Measurements from ENCODE around the gene SERPINB8. TPM values are rescaled to one million over a fixed set of nuclear protein-coding genes. Genes with fewer than 3 reads are reported as not detected.

Gene SERPINB8
- polyA plus RNA-seq, 3 donors, result 4.0 to 4.3 (median 4.1) TPM

DNA sequence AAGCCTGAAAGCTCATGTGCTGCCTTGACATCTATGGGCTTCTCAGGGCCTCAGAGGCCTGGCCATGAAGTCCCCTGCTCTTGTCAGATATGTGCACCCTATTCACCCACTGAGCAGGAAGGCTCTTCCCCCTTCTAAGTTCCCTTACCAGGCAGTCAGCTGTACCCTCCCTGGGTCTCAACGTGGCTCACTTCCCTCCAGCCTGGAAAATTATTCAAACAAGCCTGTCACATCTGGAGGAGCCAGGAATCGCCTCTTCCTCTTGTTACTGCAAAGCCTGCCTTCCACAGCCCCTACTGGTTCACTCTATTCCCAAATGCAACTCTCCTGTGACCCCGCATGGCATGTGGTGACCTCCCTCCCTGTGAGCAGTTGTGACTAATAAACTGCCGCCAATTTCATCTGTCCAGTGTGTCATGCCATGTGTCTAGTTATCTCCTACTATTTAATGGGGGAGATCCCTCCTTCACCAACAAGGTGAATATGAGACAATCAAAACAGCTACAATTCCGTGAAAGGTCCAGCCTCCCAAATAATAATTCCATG lies 8.4 kb upstream of the SERPINB8 start:
- no peak for DNase-seq (ENCODE audit: extremely low read depth in 1 of 11, low read depth in 9 of 11, low spot score in 4 of 11)

DNA sequence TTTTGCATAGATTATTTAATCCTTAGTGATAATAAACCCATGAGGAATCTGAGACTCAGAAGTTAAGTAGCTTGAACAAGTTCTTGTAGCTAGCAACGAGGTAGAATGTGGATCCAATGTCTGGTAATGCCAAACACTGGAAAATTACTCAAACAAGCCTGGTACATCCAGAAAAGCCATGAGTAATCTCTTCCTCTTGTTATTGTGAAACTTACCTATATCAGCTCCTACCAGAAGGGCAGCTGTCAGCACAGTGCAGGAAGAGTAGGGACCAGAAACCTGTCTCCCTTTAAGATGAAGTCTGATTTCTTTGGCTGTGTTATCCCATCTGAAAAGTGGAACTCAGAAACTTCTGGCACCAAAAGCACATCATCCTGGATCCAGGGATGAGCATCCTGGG lies 7.7 kb upstream of the SERPINB8 start:
- DNase-seq (ENCODE audit: extremely low read depth in 1 of 11, low read depth in 9 of 11, low spot score in 4 of 11), result no peak

DNA sequence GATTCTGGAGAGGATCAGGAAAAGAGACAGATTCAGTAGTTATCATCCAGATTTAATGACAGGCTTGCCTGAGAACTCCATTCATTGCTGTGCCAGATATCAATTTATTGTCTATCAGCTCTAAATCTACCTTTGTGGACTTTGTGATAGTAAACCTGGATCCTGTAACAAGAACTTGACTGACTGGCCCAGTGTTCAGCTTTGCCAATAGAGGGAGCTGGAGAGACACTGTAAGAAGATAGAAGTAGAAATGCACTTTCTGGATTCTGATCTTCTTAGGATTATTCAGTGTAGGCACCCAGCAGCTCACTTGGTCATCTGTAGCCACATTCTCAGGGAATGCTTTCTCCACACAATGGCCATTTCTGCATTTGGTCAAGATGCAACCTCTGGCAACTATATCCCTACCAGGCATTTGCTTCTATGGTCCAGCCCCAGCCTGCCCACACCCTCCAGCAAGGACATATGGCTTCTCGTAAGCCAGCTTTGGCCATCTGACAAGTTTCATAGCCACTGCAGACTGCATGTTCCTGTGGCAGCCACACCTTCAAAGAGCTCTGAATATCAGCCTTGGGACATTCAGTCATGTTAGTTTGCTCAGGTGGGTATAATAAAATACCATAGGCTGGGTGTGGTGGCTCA lies 6.1 kb upstream of the SERPINB8 start:
- DNase-seq (ENCODE audit: extremely low read depth in 1 of 11, low read depth in 9 of 11, low spot score in 4 of 11), result peak in 2 of 11 donors; percentile 34 to 48

DNA sequence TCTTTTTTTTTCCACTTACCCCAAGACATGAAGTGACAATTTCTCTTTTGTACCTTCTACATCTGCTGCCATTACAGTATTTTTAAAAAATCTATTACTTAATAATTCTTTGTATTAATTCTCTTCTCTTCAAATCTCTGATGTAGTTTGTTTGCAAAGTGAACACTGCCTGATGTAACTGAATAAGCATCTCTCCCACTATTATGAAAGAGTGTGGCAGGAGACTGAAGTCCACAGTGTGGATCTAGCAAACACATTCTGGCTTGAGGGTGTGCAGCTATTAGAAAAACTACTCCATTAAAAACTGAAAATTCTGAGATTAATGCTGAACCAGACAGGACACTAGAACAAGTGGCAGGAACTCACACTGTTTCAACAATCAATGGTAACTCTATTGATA lies 5.0 kb upstream of the SERPINB8 start:
- no peak for DNase-seq (ENCODE audit: extremely low read depth in 1 of 11, low read depth in 9 of 11, low spot score in 4 of 11)

DNA sequence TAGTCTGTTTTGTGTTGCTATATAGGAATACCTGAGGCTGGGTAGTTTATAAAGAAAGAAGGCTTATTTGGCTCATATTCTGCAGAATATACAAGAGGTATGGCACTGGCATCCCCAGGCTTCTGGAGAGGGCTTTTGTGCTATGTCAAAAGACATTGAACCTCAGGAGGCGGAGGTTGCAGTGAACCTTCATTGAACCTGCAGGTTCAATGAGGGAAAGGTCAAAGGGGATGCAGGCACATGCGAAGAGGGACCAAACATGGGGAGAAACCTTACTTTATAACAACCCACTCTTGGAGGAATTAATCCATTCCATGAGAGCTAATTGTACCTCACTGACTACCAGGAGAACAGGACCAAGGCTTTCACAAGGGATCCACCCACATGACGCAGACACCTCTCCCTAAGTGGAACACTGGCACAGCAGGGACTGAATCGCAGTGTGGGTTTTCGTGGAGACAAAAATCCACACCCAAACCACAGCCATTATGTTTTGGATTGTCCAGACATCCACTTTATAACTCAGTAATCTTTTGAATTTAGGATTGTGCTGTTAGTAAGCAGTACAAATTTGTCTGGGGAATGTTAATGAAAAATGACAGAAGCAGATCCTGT lies 4.1 kb upstream of the SERPINB8 start:
- DNase-seq (ENCODE audit: extremely low read depth in 1 of 11, low read depth in 9 of 11, low spot score in 4 of 11), result no peak

DNA sequence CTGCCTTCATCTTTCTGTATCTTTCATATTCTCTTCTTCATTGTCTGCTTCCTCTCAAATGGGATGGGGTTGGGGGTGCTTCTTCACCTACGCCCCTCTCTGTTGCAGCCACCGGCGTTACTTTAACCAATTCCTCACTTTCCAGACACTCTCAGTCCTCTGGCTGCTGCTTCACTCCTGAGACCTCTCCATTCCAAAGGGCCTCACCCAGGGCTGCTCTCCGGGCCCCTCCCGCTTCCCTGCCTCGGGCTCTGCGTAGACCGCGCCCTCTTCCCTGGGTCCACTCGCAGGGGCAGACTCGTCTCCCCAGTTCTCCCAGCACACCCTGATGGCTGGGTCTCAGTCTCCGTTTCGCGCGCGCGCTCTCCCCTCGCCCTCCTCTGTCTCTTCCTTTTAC lies 926 bp downstream of the SERPINB8 start:
- DNase-seq (ENCODE audit: extremely low read depth in 1 of 11, low read depth in 9 of 11, low spot score in 4 of 11), result peak in 1 of 11 donors; percentile 23

DNA sequence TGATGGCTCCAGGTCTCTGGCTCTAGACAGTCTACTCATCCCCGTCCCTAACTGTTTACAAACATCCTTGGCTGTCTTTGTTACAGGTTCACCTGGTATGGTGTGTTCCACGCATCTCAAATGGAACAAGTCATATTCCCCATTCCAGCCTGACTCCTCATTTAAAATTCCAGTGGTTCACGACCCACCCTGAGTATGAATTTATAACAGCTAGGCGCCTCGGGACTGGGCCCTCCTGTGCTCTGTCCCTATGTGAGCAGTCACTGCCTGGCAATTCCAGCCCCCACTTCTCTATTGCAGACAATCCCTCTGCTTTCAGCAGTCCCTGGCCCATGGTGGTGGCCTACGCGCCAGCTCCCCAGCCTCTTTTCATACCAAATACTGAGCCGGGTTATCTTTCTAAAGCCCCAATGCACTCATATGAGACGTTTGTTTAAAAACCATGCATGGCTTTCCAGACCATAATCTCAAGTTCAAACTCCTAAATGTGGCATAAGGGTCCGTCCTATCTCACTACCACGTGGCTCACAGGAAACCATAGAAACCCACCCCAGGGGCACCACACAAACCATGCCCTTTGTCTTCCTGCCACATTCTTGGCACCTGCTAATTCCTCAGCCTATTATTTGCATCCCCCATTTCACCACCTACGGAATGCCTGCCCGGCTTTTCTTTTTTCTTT lies 1.6 kb downstream of the SERPINB8 start:
- no peak for DNase-seq (ENCODE audit: extremely low read depth in 1 of 11, low read depth in 9 of 11, low spot score in 4 of 11)

DNA sequence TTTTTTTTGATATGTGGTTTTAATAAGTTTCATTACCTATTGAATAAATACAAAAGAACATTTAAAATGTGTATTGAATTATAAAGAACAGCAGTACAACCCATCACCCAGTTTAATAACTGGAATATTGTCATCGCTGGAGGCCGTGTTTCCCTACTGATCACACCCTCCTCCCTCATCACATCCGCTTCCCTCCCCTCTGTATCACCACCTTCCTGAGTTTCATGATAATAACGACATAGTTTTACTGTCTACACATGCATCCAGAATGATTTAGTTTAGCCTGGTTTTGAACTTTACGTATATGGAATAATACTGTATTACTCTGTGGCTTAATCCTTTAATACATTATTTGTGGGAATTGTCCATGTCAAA lies 2.1 kb downstream of the SERPINB8 start:
- DNase-seq (ENCODE audit: extremely low read depth in 1 of 11, low read depth in 9 of 11, low spot score in 4 of 11), result no peak

DNA sequence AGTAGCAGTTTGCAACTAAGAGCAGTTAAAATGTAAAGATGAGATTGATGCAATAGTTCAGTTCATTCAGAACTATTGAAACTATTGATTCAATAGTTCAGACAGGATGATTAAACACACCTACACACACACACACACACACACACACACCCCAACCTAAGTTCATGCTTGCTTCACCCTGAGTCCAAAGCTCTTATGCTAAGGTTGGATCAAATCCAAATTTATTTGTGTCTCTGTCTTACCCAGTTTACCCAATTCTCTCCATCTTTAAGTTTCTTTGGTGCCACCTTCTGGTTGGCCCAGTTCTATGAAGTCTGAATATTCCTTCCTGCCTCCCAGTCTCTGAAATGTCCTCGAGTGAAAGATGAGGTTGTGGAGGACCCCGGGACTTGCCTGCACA lies 5.1 kb downstream of the SERPINB8 start:
- no peak for DNase-seq (ENCODE audit: extremely low read depth in 1 of 11, low read depth in 9 of 11, low spot score in 4 of 11)

DNA sequence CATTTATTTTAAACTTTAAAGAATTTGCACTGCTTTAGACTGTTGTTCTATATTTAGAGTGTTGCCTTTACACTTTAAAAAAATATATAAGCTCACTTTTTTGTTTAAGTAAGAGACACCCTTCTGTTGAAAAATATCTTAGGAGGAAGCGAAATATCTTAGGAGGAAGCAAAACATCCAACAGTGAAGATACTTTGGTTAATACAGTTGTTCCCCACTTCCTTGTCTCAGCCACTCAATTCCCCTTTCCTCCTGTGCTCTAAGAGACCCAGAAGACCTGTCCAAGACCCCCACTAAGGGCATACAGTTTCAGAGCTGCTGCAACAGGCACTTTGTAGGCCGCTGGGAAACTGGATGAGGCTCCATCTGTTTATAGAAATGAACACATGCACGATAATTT lies 5.7 kb downstream of the SERPINB8 start:
- no peak for DNase-seq (ENCODE audit: extremely low read depth in 1 of 11, low read depth in 9 of 11, low spot score in 4 of 11)

DNA sequence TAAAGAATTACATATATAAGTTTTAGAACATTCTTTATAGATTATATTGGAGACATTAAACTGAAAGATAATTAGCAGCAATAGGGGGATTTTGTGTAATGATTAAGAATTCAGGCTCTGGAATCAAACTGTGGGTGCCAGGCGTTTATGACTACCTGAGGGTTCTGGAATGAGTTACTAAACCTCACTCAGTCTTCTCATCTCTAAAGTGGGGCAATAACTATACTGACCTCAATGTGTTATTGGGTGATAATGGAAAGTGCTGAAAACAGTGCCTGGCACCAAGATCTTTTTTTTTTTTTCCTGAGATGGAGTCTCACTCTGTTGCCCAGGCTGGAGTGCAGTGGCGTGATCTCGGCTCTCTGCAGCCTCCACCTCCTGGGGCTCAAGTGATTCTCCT lies 7.2 kb downstream of the SERPINB8 start:
- no peak for DNase-seq (ENCODE audit: extremely low read depth in 1 of 11, low read depth in 9 of 11, low spot score in 4 of 11)

DNA sequence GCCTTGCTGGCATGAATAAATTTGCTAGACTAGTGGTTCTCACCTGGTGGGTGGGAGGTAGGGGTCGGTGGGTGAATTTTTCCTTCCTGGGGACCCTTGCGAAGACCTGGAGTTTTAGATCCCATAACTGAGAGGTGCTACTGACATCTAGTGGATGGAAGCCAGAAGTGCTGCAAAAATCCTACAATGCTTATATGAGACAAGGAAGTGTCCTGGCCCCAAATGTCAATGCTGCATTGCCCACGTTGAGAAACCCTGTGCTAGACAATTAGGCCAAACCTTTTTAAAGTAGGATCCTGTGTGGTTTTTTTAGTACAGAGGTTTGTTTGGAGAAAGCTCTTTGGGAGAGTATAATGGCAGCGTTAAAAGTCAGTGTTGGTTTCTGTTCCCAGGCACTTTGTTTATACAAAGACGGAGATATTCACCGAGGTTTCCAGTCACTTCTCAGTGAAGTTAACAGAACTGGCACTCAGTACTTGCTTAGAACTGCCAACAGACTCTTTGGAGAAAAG lies 9.6 kb downstream of the SERPINB8 start:
- DNase-seq (ENCODE audit: extremely low read depth in 1 of 11, low read depth in 9 of 11, low spot score in 4 of 11), result peak in 9 of 11 donors; percentile 54 to 73 (median 64)

DNA sequence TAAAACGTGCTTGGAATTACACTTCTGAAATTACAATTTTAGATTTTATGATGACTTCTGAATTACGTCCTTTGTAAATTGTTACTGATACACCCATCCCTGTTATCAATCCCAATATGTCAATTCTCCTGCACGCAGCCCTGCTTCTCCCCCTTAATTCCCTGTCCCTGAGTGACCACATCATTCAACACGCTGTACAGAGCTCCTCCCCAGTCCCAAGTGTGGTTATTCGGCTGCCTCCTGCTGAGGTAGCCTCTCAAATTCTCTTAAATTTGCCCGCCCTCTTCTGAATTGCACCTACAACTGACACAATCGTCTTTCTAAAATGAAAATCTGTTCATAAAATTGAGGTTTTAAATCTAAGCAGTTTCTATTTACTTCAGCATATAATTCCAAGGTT lies 10.1 kb downstream of the SERPINB8 start:
- no peak for DNase-seq (ENCODE audit: extremely low read depth in 1 of 11, low read depth in 9 of 11, low spot score in 4 of 11)

DNA sequence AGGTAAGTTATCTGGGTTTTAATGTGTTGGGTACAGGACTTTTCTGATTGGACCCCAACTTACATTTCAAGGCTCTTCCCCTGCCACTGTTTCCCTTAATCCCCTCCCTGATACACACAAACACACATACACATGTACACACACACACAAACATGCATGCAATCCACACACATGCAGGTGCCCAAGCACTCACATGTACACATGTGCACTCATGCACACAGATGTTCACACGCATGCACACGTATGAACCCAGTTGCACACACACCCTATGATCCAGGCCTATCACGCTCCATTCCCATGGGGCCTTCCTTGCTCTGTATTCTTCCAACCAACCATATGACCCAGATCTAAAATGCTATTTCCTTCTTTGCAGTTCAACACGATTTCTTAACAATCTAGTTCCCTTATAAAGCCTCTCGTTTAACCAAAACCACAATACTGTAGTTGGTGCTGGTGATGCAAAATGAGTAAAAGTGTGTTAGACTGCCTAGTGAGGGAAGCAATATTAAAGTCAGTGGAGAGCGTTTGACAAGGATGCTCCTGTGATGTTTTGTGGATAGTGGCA lies 11.1 kb downstream of the SERPINB8 start:
- DNase-seq (ENCODE audit: extremely low read depth in 1 of 11, low read depth in 9 of 11, low spot score in 4 of 11), result no peak

DNA sequence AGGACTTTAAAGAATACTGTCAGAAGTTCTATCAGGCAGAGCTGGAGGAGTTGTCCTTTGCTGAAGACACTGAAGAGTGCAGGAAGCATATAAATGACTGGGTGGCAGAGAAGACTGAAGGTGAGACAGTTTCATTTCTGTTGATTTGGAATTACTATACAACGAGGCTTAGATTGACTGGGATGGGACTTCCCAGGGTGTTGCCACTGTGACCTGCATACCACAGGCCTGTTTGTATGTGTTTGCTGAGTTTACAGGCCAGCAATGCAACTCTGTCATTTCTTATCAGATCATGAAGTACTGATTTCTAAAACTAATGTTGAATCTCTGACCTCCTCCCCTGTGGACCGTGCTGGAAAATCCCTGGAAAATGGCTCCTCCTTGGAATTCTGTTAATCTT lies 11.8 kb downstream of the SERPINB8 start:
- no peak for DNase-seq (ENCODE audit: extremely low read depth in 1 of 11, low read depth in 9 of 11, low spot score in 4 of 11)

DNA sequence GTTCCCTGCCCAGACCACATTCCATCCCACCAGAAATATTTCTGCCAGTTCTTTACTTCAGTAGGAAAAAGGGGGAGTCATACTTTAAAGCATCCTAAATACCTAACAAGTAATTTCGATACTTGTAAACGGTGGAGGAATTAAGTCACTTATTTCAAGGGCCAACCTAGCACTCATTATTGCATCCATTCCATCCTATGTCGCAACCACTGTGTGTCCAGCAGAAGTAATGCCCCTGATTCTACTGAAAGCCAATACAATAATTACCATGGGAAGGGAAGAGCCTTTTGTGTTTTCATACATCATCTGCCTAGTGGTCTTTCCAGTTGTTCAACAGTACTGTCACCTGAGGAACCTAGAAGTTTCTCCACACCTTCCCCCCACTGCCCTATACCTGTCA lies 12.5 kb downstream of the SERPINB8 start:
- no peak for DNase-seq (ENCODE audit: extremely low read depth in 1 of 11, low read depth in 9 of 11, low spot score in 4 of 11)

DNA sequence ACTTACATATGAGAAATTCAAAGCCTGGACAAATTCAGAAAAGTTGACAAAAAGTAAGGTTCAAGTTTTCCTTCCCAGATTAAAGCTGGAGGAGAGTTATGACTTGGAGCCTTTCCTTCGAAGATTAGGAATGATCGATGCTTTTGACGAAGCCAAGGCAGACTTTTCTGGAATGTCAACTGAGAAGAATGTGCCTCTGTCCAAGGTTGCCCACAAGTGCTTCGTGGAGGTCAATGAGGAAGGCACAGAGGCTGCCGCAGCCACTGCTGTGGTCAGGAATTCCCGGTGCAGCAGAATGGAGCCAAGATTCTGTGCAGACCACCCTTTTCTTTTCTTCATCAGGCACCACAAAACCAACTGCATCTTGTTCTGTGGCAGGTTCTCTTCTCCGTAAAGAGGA lies 17.0 kb downstream of the SERPINB8 start:
- no peak for DNase-seq (ENCODE audit: extremely low read depth in 1 of 11, low read depth in 9 of 11, low spot score in 4 of 11)

DNA sequence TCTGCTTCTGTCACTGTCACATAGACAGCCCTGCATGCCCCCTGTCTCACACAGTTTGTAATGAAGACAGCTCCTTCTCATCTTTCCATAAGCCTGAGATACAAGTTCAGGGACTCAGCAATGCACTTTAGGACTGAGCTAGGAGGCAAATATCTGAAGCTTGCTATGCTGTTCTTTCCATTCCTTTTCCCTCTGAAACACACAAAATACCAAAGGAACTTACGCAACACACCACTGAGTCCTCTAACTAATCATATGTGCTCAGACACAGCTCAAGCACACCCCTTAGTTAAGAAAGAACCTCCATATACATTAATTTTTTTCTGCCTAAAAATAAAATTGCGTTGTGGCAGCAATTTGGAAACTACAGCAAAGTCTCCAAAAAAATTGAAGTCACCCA lies 17.9 kb downstream of the SERPINB8 start:
- DNase-seq (ENCODE audit: extremely low read depth in 1 of 11, low read depth in 9 of 11, low spot score in 4 of 11), result no peak

DNA sequence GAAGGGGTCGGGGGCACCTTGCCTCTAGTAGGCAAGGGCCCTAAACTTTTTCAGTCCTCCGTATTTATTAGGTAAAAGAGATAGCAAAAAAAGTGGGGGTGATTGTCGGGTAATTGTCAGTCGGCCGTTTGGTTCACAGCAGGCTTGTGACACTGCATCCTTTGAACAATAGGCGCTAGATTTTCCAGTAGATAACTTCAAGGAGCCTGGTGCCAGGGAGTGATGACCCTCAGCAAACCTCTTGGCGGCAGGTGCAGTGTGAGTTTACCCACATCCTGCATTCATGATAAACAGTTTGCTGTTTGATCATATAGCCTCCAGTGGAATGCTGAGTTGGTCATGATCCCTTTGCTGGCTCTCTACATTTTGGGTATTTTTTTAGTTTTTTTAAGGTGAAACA lies 22.9 kb downstream of the SERPINB8 start:
- DNase-seq (ENCODE audit: extremely low read depth in 1 of 11, low read depth in 9 of 11, low spot score in 4 of 11), result no peak
